ENCODE measurements around the gene SLC23A3. TPM values are rescaled to one million over a fixed set of nuclear protein-coding genes. Genes with fewer than 3 reads are reported as not detected.

The SLC23A3 gene
- total and polyA plus RNA-seq, 3 donors from 2014 or later = 0.39 to 0.56 (median 0.42) TPM

DNA sequence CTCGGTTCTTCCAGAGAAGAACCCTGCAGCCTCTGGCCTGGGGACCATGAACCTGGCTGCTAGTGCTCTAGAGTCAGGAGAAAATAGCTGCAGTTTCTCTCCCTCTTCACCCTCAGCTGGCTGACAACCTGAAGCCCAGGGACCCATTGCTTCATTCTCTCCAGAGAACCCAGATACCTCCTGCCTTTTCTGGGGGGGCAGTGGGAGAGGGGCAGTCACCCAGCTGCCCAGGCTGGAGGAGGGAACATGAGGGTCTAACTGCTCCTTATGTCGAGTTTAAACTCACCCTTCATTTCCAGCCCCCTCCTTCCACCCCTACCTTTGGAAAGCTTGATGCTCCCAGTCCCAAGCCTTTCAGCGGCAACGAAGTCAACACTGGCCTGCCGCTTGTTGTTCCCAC lies 29.1 kb upstream of the SLC23A3 start:
- intact Hi-C loops (cut with DNase I; ENCODE audit: low total_unique reads) = no loop called here
- Histone ChIP-seq H3K36me3 (ENCODE audit: low read depth, missing control alignments) (no peaks in the 10 kb centered on the region), H3K4me1 (peaks cover 3% of the 10 kb centered on the region), H3K4me3 (no peak overlapping the region), H3K27me3 (no peaks in the 10 kb centered on the region), H3K27ac (no peak overlapping the region), H3K9me3 (no peaks in the 10 kb centered on the region)
- 76 to 79% methylated on average over 5 of the region's 5 CpGs for WGBS, 2 donors
- peak; percentile 10 for DNase-seq
- TF ChIP-seq, protein P1, sequence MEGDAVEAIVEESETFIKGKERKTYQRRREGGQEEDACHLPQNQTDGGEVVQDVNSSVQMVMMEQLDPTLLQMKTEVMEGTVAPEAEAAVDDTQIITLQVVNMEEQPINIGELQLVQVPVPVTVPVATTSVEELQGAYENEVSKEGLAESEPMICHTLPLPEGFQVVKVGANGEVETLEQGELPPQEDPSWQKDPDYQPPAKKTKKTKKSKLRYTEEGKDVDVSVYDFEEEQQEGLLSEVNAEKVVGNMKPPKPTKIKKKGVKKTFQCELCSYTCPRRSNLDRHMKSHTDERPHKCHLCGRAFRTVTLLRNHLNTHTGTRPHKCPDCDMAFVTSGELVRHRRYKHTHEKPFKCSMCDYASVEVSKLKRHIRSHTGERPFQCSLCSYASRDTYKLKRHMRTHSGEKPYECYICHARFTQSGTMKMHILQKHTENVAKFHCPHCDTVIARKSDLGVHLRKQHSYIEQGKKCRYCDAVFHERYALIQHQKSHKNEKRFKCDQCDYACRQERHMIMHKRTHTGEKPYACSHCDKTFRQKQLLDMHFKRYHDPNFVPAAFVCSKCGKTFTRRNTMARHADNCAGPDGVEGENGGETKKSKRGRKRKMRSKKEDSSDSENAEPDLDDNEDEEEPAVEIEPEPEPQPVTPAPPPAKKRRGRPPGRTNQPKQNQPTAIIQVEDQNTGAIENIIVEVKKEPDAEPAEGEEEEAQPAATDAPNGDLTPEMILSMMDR (IDR thresholded peaks at IDR 0.05) = no peak
- no peak for TF ChIP-seq POLR2A (IDR thresholded peaks at IDR 0.05)

DNA sequence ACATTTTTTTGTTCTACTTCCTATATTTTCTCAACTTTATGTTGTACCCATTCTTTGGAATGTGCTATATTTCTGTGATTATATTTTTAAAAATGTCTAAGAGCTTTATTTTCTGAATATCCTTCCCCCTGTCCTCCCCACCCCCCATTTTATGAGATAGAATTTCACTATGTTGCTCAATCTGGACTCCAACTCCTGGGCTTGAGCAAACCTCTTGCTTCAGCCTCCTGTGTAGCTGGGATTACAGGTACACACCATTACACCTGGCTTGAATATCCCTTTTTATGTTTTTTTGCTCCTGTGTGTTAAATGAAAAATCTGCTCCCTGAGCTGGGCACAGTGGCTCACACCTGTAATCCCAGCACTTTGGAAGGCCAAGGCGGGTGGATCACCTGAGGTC lies 27.6 kb upstream of the SLC23A3 start:
- DNase-seq = no peak
- intact Hi-C loops (cut with DNase I; ENCODE audit: low total_unique reads) = no loop called here
- no peaks in the 10 kb centered on the region for H3K27me3 ChIP-seq
- no peak overlapping the region for H3K4me3 ChIP-seq
- no peaks in the 10 kb centered on the region for H3K9me3 ChIP-seq
- H3K27ac ChIP-seq = no peak overlapping the region
- WGBS, 2 donors = 82 to 100% methylated on average over 1 of the region's 1 CpG
- TF ChIP-seq, protein P1 (IDR thresholded peaks at IDR 0.05) = no peak
- TF ChIP-seq POLR2A (IDR thresholded peaks at IDR 0.05) = no peak
- no peaks in the 10 kb centered on the region for H3K36me3 ChIP-seq (ENCODE audit: low read depth, missing control alignments)
- peaks cover 3% of the 10 kb centered on the region for H3K4me1 ChIP-seq

DNA sequence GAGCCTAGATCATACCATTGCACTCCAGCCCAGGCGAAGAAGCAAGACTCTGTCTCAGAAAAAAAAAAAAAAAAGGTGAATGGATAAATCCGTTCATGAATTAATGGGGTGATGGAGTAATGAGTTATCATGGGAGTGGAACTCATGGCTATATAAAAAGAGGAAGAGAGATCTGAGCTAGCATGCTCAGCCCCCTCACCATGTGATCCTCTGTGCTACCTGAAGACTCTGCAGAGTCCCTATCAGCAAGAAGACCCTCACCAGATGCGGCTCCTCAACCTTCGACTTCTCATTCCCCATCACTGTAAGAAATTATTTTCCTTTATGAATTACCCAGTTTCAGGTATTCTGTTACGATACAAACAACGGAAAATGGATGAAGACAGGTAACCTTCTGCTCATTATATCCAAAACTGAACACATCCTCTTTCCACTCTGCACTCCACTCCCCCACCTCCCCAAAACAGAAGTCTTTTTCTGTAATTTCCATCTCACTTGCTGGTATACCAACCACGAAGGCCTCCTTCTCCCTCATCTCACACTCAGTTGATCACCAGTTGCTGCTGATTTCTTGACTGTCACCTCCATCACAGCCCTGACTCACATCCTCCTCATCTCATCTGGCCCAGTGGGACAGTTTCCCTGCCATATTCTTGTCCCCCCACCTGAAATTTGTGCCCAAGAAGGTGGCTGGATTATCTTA lies 17.1 kb upstream of the SLC23A3 start:
- no peak for DNase-seq
- no peaks in the 10 kb centered on the region for H3K36me3 ChIP-seq (ENCODE audit: low read depth, missing control alignments)
- H3K9me3 ChIP-seq = no peaks in the 10 kb centered on the region
- H3K27ac ChIP-seq = no peak overlapping the region
- TF ChIP-seq POLR2A (IDR thresholded peaks at IDR 0.05) = no peak
- TF ChIP-seq, protein P1 (IDR thresholded peaks at IDR 0.05) = no peak
- WGBS, 2 donors = 88 to 90% methylated on average over 7 of the region's 7 CpGs
- intact Hi-C loops (cut with DNase I; ENCODE audit: low total_unique reads) = no loop called here
- no peaks in the 10 kb centered on the region for H3K4me1 ChIP-seq
- no peak overlapping the region for H3K4me3 ChIP-seq
- no peaks in the 10 kb centered on the region for H3K27me3 ChIP-seq

DNA sequence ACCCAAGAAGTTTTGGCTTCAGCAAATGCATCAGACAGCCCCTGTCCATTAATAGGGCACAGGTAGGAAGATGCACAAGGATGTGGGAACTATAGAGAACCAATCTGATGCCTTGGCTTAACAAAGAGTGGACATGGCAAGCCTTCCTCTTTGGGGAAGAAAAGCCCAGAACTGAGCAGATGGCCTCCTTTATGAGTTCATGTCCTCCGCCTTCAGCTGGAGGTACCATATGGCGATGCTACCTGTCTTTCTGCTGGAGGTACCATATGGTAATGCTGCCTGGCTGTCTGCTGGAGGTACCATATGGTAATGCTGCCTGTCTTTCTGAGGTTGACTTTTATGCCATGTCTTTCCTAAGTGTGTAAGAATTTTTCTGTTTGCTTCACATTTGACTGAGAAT lies 14.3 kb upstream of the SLC23A3 start:
- intact Hi-C loops (cut with DNase I; ENCODE audit: low total_unique reads) = no loop called here

More for the DNA sequence above, 14.3 kb upstream of the SLC23A3 start:
- no peak overlapping the region for H3K4me3 ChIP-seq
- no peaks in the 10 kb centered on the region for H3K36me3 ChIP-seq (ENCODE audit: low read depth, missing control alignments)
- TF ChIP-seq POLR2A (IDR thresholded peaks at IDR 0.05) = no peak
- TF ChIP-seq, protein P1 (IDR thresholded peaks at IDR 0.05) = no peak
- WGBS, 2 donors = 98 to 100% methylated on average over 2 of the region's 2 CpGs
- H3K27me3 ChIP-seq = no peaks in the 10 kb centered on the region
- peaks cover 5% of the 10 kb centered on the region for H3K4me1 ChIP-seq
- no peak overlapping the region for H3K27ac ChIP-seq
- H3K9me3 ChIP-seq = no peaks in the 10 kb centered on the region
- peak; percentile 7 for DNase-seq
